B cell (primary cell): ENCODE data around the gene MPHOSPH6. TPM values are rescaled to one million over a fixed set of nuclear protein-coding genes. Genes with fewer than 3 reads are reported as not detected.

ENCODE experiments used
- ATAC-seq: fragments of 200-7000 bp; cut with Tn5 transposase; one replicate; pipeline ENCODE4 v1.10.0; 2021; ENCODE audit warnings: low read depth, mild to moderate bottlenecking, moderate number of reproducible peaks, moderate library complexity
- CTCF ChIA-PET: fragments of 350-600 bp; sonication (Branson Sonifier 250); formaldehyde crosslinking; loops from one replicate; lab custom pipeline; 2021; ENCODE audit warnings: antibody characterized with exemption, inconsistent platforms; lab: Charles Lee
- POLR2A ChIA-PET: fragments of 350-600 bp; sonication (Branson Sonifier 250); formaldehyde crosslinking; loops from one replicate; lab custom pipeline; 2021; ENCODE audit warnings: antibody characterized with exemption; lab: Charles Lee
- DNase-seq: peaks from one replicate; pipeline ENCODE4 v3.0.0; 2013
- H2AFZ ChIP-seq: 2 replicates; pipeline ENCODE4 v1.6.1; 2012; ENCODE audit warnings: mild to moderate bottlenecking, low read depth, low read length; ENCODE audit not compliant: insufficient read depth, poor library complexity, severe bottlenecking
- H3K27ac ChIP-seq, 2 donors: 1 replicate in 1 of 2; 2 replicates in 1 of 2; pipeline ENCODE4 v1.5.1; 2012 to 2013; ENCODE audit warnings: low read length in 2 of 2, mild to moderate bottlenecking in 2 of 2, moderate library complexity in 1 of 2
- H3K27me3 ChIP-seq, 4 experiments: fragments of 200-600 bp in 1 of 4; sonication (generic) in 1 of 4; replicated peaks in 1 of 4; 1 replicate in 2 of 4; 2 replicates in 2 of 4; pipeline versions ENCODE4 v1.6.1 to v1.7.0; 2013 to 2016; ENCODE audit warnings: low read length in 3 of 4, mild to moderate bottlenecking in 2 of 4, mixed read lengths in 1 of 4, moderate library complexity in 1 of 4; ENCODE audit not compliant: insufficient read depth in 4 of 4, control insufficient read depth in 3 of 4; ENCODE audit errors: control extremely low read depth in 1 of 4
- H3K36me3 ChIP-seq, 2 experiments: replicated peaks in 1 of 2; 1 replicate in 1 of 2; 2 replicates in 1 of 2; pipeline versions ENCODE4 v1.6.1 to v1.7.1; 2013; ENCODE audit warnings: low read length in 1 of 2; ENCODE audit not compliant: insufficient read depth in 2 of 2, control insufficient read depth in 1 of 2; ENCODE audit errors: control extremely low read depth in 1 of 2, extremely low read depth in 1 of 2
- H3K4me1 ChIP-seq, 2 donors: fragments of 200-600 bp in 1 of 2; sonication (generic) in 1 of 2; 1 replicate in 1 of 2; 2 replicates in 1 of 2; pipeline versions ENCODE4 v1.5.1 to v1.6.1; 2013 to 2017; ENCODE audit warnings: low read length in 2 of 2; ENCODE audit not compliant: control insufficient read depth in 2 of 2, insufficient read depth in 2 of 2
- H3K4me2 ChIP-seq: replicated peaks from 2 replicates; pipeline ENCODE3; 2012; ENCODE audit warnings: mild to moderate bottlenecking, low read depth, low read length; ENCODE audit not compliant: poor library complexity, severe bottlenecking
- H3K4me3 ChIP-seq, 5 experiments: fragments of 200-600 bp in 1 of 5; sonication (generic) in 1 of 5; 1 replicate in 3 of 5; 2 replicates in 2 of 5; pipeline versions ENCODE4 v1.5.1 to v1.7.0; 2011 to 2016; ENCODE audit warnings: low read length in 4 of 5, mild to moderate bottlenecking in 4 of 5, low read depth in 2 of 5, control low read depth in 1 of 5, moderate library complexity in 1 of 5; ENCODE audit not compliant: insufficient read depth in 1 of 5; ENCODE audit errors: control extremely low read depth in 1 of 5, extremely low read depth in 1 of 5
- H3K79me2 ChIP-seq: fragments of 200-600 bp; sonication (generic); one replicate; pipeline ENCODE4 v1.6.0; 2016; ENCODE audit warnings: low read length; ENCODE audit not compliant: control insufficient read depth, insufficient read depth
- H3K9ac ChIP-seq: fragments of 200-600 bp; sonication (generic); 2 replicates; pipeline ENCODE4 v1.6.1; 2017; ENCODE audit warnings: mild to moderate bottlenecking, low read length, moderate library complexity
- H3K9me3 ChIP-seq, 3 donors: one replicate each; pipeline versions ENCODE4 v1.6.1 to v1.7.1; 2013; ENCODE audit warnings: low read length in 2 of 3; ENCODE audit not compliant: control insufficient read depth in 2 of 3, insufficient read depth in 1 of 3; ENCODE audit errors: control extremely low read depth in 1 of 3
- H4K20me1 ChIP-seq: 2 replicates; pipeline ENCODE4 v1.6.0; 2012; ENCODE audit warnings: mild to moderate bottlenecking, low read length; ENCODE audit not compliant: insufficient read depth, control insufficient read depth, poor library complexity, severe bottlenecking
- H3K27ac Mint-ChIP-seq: one replicate; pipeline ENCODE4 v1.8.0; 2021; ENCODE audit warnings: mixed read lengths
- H3K27me3 Mint-ChIP-seq: one replicate; pipeline ENCODE4 v1.8.0; 2021; ENCODE audit warnings: mixed read lengths
- H3K4me1 Mint-ChIP-seq: one replicate; pipeline ENCODE4 v1.8.0; 2021; ENCODE audit warnings: mixed read lengths
- H3K4me3 Mint-ChIP-seq: one replicate; pipeline ENCODE4 v1.8.0; 2021; ENCODE audit warnings: mixed read lengths
- H3K9me3 Mint-ChIP-seq: one replicate; pipeline ENCODE4 v1.8.0; 2022; ENCODE audit warnings: mixed read lengths; ENCODE audit not compliant: insufficient read depth
- EZH2 ChIP-seq: IDR thresholded peaks from 2 replicates; pipeline ENCODE4 v1.6.1; 2012; ENCODE audit warnings: borderline replicate concordance, low read depth, mild to moderate bottlenecking, moderate library complexity, low read length; ENCODE audit not compliant: insufficient read depth, poor library complexity, severe bottlenecking
- WGBS: methylation state at CpG from one replicate; pipeline ENCODE4 v1.1.5; 2013; ENCODE audit warnings: missing lambda C conversion rate; ENCODE audit not compliant: insufficient coverage; 5-methylcytosine and 5-hydroxymethylcytosine counted together
- intact Hi-C: fragments of 100-400 bp; cut with micrococcal nuclease; formaldehyde crosslinking; loops from one replicate; pipeline ENCODE4 v1.10.0; 2022
- polyA plus RNA-seq: library from polyadenylated mRNA; depleted of rRNA; stranded (reverse); fragments of >200 nt; gene quantifications from 2 replicates; pipeline ENCODE4 v1.2.3, GENCODE V29; 2012
- small RNA-seq: library from RNA; depleted of rRNA; stranded (forward); fragments of <200 nt; gene quantifications from one replicate; pipeline ENCODE3, GENCODE V24; 2012; ENCODE audit warnings: low replicate concordance, low read depth; ENCODE audit not compliant: insufficient read length
- total RNA-seq, 2 donors: library from RNA; stranded (reverse); fragments of 120-200 nt in 1 of 2; gene quantifications; 1 replicate in 1 of 2; 2 replicates in 1 of 2; pipeline versions ENCODE4 v1.2.3 to v1.2.4, GENCODE V29; 2013 to 2022
- TF ChIP-seq, protein P1 (sequence below): fragments of 200-600 bp; IDR thresholded peaks from one replicate; pipeline ENCODE4 v1.8.0; 2022; ENCODE audit warnings: antibody characterized with exemption, mild to moderate bottlenecking

Gene MPHOSPH6
- total and polyA plus RNA-seq, 2 donors (not counting 1 experiment from before 2014, with no cell fraction given) = 4.6 to 20.4 TPM

GRCh38 chr16:82105107-82105506, 64.9 kb downstream of the MPHOSPH6 start:
- Histone ChIP-seq H2AFZ (no peak overlapping the region), H3K36me3 (no peaks in the 10 kb centered on the region), H3K27me3 (peaks cover 0 to 4% (median 1%) of the 10 kb centered on the region in 4 experiments), H3K4me3 (no peak overlapping the region), H3K9me3 (no peaks in the 10 kb centered on the region), H3K4me1 (no peaks in the 10 kb centered on the region), H4K20me1 (no peaks in the 10 kb centered on the region), H3K9ac (no peak overlapping the region), H3K27ac (no peak overlapping the region), H3K79me2 (no peaks in the 10 kb centered on the region), H3K4me2 (no peak overlapping the region)
- H3K4me3 Mint-ChIP-seq = no peak overlapping the region
- DNase-seq (no peak), ATAC-seq (no peak)
- H3K27me3 Mint-ChIP-seq = peaks cover 29% of the 10 kb centered on the region
- 91% methylated on average over 5 of the region's 8 CpGs for WGBS
- H3K27ac Mint-ChIP-seq = no peak overlapping the region
- ChIA-PET POLR2A (no interaction called here), CTCF (no interaction called here)
- intact Hi-C loops = no loop called here
- no peaks in the 10 kb centered on the region for H3K4me1 Mint-ChIP-seq
- no peaks in the 10 kb centered on the region for H3K9me3 Mint-ChIP-seq
- TF ChIP-seq, protein P1, sequence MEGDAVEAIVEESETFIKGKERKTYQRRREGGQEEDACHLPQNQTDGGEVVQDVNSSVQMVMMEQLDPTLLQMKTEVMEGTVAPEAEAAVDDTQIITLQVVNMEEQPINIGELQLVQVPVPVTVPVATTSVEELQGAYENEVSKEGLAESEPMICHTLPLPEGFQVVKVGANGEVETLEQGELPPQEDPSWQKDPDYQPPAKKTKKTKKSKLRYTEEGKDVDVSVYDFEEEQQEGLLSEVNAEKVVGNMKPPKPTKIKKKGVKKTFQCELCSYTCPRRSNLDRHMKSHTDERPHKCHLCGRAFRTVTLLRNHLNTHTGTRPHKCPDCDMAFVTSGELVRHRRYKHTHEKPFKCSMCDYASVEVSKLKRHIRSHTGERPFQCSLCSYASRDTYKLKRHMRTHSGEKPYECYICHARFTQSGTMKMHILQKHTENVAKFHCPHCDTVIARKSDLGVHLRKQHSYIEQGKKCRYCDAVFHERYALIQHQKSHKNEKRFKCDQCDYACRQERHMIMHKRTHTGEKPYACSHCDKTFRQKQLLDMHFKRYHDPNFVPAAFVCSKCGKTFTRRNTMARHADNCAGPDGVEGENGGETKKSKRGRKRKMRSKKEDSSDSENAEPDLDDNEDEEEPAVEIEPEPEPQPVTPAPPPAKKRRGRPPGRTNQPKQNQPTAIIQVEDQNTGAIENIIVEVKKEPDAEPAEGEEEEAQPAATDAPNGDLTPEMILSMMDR = no peak
- no peak for TF ChIP-seq EZH2

Small RNA genes lying within 50 kb of the gene (small RNA-seq; reads per million reads assigned to genes)
- gene RN7SKP190 = not detected

Other genes with a start within 250 kb of the MPHOSPH6 start
- gene SDR42E1, start 158.8 kb downstream of the MPHOSPH6 start, total RNA-seq = 6.9 and 8.6 TPM in 2 replicates
- 1.2 and 2.1 TPM in 2 replicates for gene SDR42E1, start 158.8 kb downstream of the MPHOSPH6 start, polyA plus RNA-seq
- gene HSD17B2, start 135.0 kb downstream of the MPHOSPH6 start, total RNA-seq = not detected in 2 replicates
- gene HSD17B2, start 135.0 kb downstream of the MPHOSPH6 start, polyA plus RNA-seq = not detected in 2 replicates